ENCODE data around the gene MACROH2A1.

Gene MACROH2A1

DNA sequence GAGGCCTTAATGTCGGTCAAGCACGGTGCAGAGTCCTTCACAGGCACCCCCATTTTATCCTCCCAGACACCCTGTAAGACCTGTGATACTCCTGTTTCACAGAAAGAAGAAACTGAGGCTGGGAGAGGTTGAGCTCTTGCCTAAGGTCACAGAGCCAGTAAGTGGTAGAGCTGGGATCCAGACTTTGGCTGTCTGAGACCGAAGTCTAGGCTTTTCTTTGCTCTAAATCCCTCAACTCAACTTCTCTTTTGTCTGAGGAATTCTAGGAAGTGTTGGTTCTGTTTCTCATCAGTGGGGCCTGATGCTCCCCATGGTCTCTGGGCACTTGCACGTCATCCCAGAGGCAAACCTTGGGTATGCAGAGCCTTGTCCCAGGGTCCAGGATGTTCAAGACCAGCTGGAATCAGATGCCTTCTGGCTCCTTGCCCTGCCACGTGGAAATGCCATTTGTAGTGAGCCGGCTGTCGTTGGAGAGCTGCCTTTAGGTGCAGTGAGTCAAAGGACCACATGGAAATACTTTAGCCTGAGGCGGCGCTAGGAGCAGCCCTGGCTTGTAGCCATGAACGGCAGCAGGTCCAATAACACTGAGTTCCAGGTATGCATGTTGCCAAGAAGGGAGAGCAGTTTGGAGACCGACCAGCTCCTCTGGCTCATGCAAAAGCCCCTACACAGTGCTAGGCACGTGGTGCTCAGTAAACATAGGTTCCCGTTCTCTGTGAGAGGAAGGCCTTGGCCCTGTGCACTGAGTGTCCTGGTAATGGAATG lies 38.9 kb upstream of the MACROH2A1 start:
- no peaks in the 10 kb centered on the region for H3K9me3 ChIP-seq
- peaks cover 30 to 31% of the 10 kb centered on the region in 2 experiments for H3K4me1 ChIP-seq (ENCODE audit: control insufficient read depth in 1 of 2, insufficient read depth in 1 of 2, low read depth in 1 of 2, low read length in 1 of 2)
- no peaks in the 10 kb centered on the region for H3K36me3 ChIP-seq
- H3K27me3 ChIP-seq: no peaks in the 10 kb centered on the region
- TF ChIP-seq, protein P1, sequence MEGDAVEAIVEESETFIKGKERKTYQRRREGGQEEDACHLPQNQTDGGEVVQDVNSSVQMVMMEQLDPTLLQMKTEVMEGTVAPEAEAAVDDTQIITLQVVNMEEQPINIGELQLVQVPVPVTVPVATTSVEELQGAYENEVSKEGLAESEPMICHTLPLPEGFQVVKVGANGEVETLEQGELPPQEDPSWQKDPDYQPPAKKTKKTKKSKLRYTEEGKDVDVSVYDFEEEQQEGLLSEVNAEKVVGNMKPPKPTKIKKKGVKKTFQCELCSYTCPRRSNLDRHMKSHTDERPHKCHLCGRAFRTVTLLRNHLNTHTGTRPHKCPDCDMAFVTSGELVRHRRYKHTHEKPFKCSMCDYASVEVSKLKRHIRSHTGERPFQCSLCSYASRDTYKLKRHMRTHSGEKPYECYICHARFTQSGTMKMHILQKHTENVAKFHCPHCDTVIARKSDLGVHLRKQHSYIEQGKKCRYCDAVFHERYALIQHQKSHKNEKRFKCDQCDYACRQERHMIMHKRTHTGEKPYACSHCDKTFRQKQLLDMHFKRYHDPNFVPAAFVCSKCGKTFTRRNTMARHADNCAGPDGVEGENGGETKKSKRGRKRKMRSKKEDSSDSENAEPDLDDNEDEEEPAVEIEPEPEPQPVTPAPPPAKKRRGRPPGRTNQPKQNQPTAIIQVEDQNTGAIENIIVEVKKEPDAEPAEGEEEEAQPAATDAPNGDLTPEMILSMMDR (IDR thresholded peaks at IDR 0.05): no peak
- H3K4me3 ChIP-seq (ENCODE audit: low read depth in 1 of 2, low read length in 1 of 2): no peak overlapping the region
- peak overlapping the region; percentile 36 for H3K27ac ChIP-seq

DNA sequence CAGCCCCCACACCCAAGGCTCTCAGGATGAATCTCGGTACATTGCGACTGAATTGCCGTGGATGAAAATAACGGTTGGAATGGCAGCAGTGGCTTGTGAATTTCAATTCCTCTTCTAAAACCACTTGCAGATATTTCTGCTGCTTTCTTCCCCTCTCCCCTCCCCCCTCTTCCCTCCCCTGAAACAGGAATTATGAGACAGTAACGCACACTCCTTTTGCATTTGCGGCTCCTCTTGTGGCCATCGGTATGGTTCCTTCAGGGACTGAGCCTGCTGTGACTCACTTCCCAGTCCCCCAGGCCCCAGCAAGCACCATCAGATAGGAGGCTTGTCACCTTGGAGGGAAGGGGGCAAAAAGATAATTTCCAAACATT lies 38.4 kb upstream of the MACROH2A1 start:
- no peaks in the 10 kb centered on the region for H3K27me3 ChIP-seq
- H3K9me3 ChIP-seq: no peaks in the 10 kb centered on the region
- no peak overlapping the region for H3K4me3 ChIP-seq (ENCODE audit: low read depth in 1 of 2, low read length in 1 of 2)
- no peaks in the 10 kb centered on the region for H3K36me3 ChIP-seq
- TF ChIP-seq, protein P1 (IDR thresholded peaks at IDR 0.05): no peak
- H3K4me1 ChIP-seq (ENCODE audit: control insufficient read depth in 1 of 2, insufficient read depth in 1 of 2, low read depth in 1 of 2, low read length in 1 of 2): peaks cover 30 to 31% of the 10 kb centered on the region in 2 experiments
- H3K27ac ChIP-seq: peak overlapping the region; percentile 36

DNA sequence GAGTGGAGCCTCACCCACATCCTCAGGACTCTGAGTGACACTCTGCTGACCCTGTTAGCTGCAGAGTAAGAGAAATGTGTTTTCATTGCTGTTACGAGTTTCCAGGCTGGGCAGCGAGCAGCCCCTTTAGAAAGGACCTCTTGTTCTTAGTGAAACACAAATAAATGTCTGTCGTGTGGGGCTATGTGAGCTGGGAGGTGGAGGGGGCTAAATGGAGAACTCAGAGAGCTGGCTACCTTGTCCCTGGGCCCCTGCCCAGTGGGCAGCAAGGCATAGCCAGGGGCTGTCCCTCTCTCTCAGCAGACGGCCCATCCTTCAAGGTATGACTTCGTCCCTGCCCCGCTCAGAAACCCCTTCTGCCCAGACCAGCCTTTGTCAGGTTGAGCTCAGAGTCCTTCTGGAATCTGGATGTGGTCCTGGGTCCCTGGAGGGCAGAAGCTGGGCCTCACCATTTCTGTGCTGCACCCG lies 38.0 kb upstream of the MACROH2A1 start:
- TF ChIP-seq, protein P1 (IDR thresholded peaks at IDR 0.05): no peak
- H3K36me3 ChIP-seq: no peaks in the 10 kb centered on the region
- no peaks in the 10 kb centered on the region for H3K27me3 ChIP-seq
- H3K9me3 ChIP-seq: no peaks in the 10 kb centered on the region
- H3K27ac ChIP-seq: peak overlapping the region; percentile 36
- H3K4me3 ChIP-seq (ENCODE audit: low read depth in 1 of 2, low read length in 1 of 2): no peak overlapping the region
- peaks cover 30 to 31% of the 10 kb centered on the region in 2 experiments for H3K4me1 ChIP-seq (ENCODE audit: control insufficient read depth in 1 of 2, insufficient read depth in 1 of 2, low read depth in 1 of 2, low read length in 1 of 2)

DNA sequence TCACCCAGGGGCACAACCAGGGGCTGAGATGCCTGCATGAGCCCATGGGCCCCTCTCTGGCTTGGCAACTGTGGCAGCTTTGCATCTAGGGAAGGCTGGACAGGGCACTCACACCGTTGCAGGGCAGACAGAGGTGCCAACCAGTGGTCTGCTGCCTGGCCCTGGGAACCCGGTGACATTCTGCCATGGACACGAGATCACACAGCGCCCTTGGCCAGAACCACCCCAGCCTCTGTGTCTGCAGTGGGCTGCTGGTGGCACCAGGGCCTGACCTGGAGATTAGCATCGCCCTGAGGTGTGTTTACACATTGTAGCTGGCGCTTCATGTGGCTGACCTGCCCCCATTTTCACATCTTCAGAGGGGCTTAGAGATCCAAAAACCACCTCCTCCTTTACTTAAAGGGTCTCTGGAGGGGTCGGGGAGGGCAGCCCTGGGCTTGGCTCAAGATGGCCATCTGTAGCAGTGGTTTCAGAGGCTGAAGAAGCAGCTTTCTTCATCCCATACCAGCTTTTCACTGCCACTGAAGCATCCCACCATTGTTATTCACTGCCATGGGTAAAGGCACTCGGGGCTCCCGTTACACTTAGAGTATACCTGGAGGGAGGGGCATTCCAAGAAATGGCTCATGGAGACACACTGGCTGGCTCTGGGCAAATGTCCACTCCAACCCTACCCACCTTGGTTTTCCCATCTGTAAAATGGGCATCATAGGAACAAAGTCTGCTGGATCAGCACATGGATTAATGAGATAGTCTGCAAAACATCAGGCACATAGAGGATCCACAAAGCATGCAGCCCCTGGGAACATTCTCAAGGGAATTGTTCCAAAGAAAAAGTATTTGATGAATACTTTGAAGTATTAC lies 36.7 kb upstream of the MACROH2A1 start:
- no peak overlapping the region for H3K4me3 ChIP-seq (ENCODE audit: low read depth in 1 of 2, low read length in 1 of 2)
- peaks cover 30 to 31% of the 10 kb centered on the region in 2 experiments for H3K4me1 ChIP-seq (ENCODE audit: control insufficient read depth in 1 of 2, insufficient read depth in 1 of 2, low read depth in 1 of 2, low read length in 1 of 2)
- TF ChIP-seq, protein P1 (IDR thresholded peaks at IDR 0.05): no peak
- H3K9me3 ChIP-seq: no peaks in the 10 kb centered on the region
- H3K27ac ChIP-seq: no peak overlapping the region
- no peaks in the 10 kb centered on the region for H3K36me3 ChIP-seq
- H3K27me3 ChIP-seq: no peaks in the 10 kb centered on the region

DNA sequence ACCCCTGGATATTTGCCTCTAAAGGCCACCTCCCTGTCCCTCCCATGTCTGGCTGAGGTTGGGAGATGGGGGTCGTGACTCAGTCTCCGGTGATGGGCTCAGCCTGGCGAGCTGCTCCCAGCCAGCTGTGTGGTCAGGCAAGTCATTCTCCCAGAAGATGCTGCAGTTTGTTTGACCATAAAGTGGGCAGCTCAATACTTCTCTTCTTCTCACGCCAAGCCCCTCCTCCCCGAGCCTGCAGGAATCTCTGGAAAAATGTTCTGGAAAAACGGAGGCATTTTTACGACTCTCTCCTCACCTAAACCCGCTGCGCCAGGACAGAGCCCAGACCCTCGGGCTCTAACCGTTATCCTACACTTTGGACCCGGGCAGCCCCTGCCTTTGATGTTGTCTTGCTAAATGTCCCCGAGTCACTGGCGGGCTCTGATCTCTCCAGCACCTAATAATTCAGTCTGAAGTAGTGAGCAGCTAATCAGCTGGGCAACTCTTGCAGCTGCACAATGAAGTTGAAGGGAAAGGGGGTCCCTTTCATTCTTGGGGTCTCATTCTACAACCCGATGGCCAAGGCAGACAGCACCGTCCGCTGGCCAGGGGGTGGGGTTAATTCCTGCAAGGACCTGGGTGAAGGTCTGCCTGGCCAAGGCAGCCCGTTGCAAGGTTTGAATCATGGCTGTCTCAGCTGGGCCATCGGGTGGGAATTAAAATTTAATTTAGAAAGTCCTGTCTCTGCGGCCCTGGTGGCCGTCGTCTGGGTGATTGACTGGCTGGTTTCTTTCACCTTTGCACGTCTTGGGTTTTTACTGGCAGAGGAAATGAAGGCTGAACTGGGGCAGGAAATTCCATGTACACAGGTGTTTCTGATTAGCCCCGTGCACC lies 35.8 kb upstream of the MACROH2A1 start:
- Histone ChIP-seq H3K4me1 (ENCODE audit: control insufficient read depth in 1 of 2, insufficient read depth in 1 of 2, low read depth in 1 of 2, low read length in 1 of 2) (peaks cover 30 to 31% of the 10 kb centered on the region in 2 experiments), H3K27me3 (no peaks in the 10 kb centered on the region), H3K36me3 (no peaks in the 10 kb centered on the region), H3K4me3 (ENCODE audit: low read depth in 1 of 2, low read length in 1 of 2) (no peak overlapping the region), H3K9me3 (no peaks in the 10 kb centered on the region), H3K27ac (peak overlapping the region; percentile 51)
- TF ChIP-seq, protein P1 (IDR thresholded peaks at IDR 0.05): no peak

Measured in neutrophil (primary cell).